OCI-LY7 (cell line): ENCODE measurements around the gene DENND1A. TPM values are rescaled to one million over a fixed set of nuclear protein-coding genes. Genes with fewer than 3 reads are reported as not detected.

Experiments used
- BruUV-seq: library from RNA; stranded (reverse); fragments of 400-500 nt; replicated peaks from 2 replicates; lab custom pipeline; 2021; lab: Mats Ljungman, UMichigan
- CTCF ChIA-PET: fragments of 300-600 bp; sonication (Branson Sonifier 250); formaldehyde crosslinking; loops from one replicate; lab custom pipeline; 2022; ENCODE audit warnings: antibody characterized with exemption; ENCODE audit not compliant: unreplicated experiment; lab: Charles Lee
- POLR2A ChIA-PET: fragments of 300-600 bp; sonication (Branson Sonifier 250); formaldehyde crosslinking; loops from one replicate; lab custom pipeline; 2022; ENCODE audit warnings: antibody characterized with exemption; lab: Charles Lee
- DNase-seq: peaks from one replicate; pipeline ENCODE4 v3.0.0-alpha.2; 2015; ENCODE audit warnings: low spot score
- H2AFZ ChIP-seq: fragments of 200-600 bp; sonication (generic), shearing (Covaris generic); 2 replicates; pipeline ENCODE4 v1.6.1; 2014; ENCODE audit warnings: mild to moderate bottlenecking, antibody characterized with exemption, low read length, moderate library complexity
- H3K27ac ChIP-seq: fragments of 200-600 bp; sonication (generic); 2 replicates; pipeline ENCODE4 v1.5.1; 2014; ENCODE audit warnings: mixed run types, low read depth, mild to moderate bottlenecking, moderate library complexity, low read length, inconsistent platforms; ENCODE audit not compliant: poor library complexity, severe bottlenecking
- H3K36me3 ChIP-seq: fragments of 200-600 bp; sonication (generic); 2 replicates; pipeline ENCODE4 v1.6.1; 2014; ENCODE audit warnings: mild to moderate bottlenecking, antibody characterized with exemption, low read length, moderate library complexity, mixed read lengths; ENCODE audit not compliant: insufficient read depth
- H3K4me1 ChIP-seq: fragments of 200-600 bp; sonication (generic); 2 replicates; pipeline ENCODE4 v1.5.1; 2014; ENCODE audit warnings: mild to moderate bottlenecking, low read length; ENCODE audit not compliant: insufficient read depth, poor library complexity, severe bottlenecking
- H3K4me2 ChIP-seq: fragments of 200-600 bp; sonication (generic); 2 replicates; pipeline ENCODE4 v1.6.1; 2014; ENCODE audit warnings: mild to moderate bottlenecking, low read length
- H3K4me3 ChIP-seq: fragments of 200-600 bp; sonication (generic); 2 replicates; pipeline ENCODE4 v1.5.1; 2014; ENCODE audit warnings: mild to moderate bottlenecking, low read depth, low read length; ENCODE audit not compliant: poor library complexity, severe bottlenecking
- H3K79me2 ChIP-seq: fragments of 200-600 bp; sonication (generic); 2 replicates; pipeline ENCODE4 v1.6.1; 2016; ENCODE audit warnings: low read depth, mild to moderate bottlenecking, low read length, moderate library complexity, mixed read lengths; ENCODE audit not compliant: insufficient read depth
- H3K9me2 ChIP-seq: fragments of 200-600 bp; sonication (generic); 2 replicates; pipeline ENCODE4 v1.6.1; 2016; ENCODE audit warnings: mild to moderate bottlenecking, low read length, mixed read lengths; ENCODE audit not compliant: insufficient read depth
- H3K9me3 ChIP-seq: fragments of 200-600 bp; sonication (generic); 2 replicates; pipeline ENCODE4 v1.6.1; 2014; ENCODE audit warnings: mild to moderate bottlenecking, mixed run types, low read length, mixed read lengths
- H4K20me1 ChIP-seq: fragments of 200-600 bp; sonication (generic); 2 replicates; pipeline ENCODE4 v1.6.1; 2014; ENCODE audit warnings: mild to moderate bottlenecking, antibody characterized with exemption, low read length, moderate library complexity, mixed read lengths; ENCODE audit not compliant: insufficient read depth
- CTCF ChIP-seq: fragments of 200-600 bp; sonication (generic); conservative IDR thresholded peaks from 2 replicates; pipeline ENCODE4 v1.5.1; 2014; ENCODE audit warnings: mild to moderate bottlenecking, antibody characterized with exemption, low read length, moderate library complexity, mixed read lengths
- EZH2phosphoT487 ChIP-seq: fragments of 200-600 bp; sonication (generic); IDR thresholded peaks from 2 replicates; pipeline ENCODE4 v1.6.1; 2018; ENCODE audit warnings: low read depth, borderline replicate concordance, mild to moderate bottlenecking, mixed run types, antibody characterized with exemption, low read length, moderate library complexity, mixed read lengths
- intact Hi-C: fragments of 100-400 bp; cut with micrococcal nuclease; formaldehyde crosslinking; loops from one replicate; pipeline ENCODE4 v1.10.0; 2022; ENCODE audit not compliant: unreplicated experiment
- total RNA-seq, 2 experiments: library from RNA; depleted of rRNA in 1 of 2; stranded (reverse); fragments of >200 nt in 1 of 2; shearing (Covaris generic) in 1 of 2; gene quantifications; 2 replicates each; pipeline ENCODE4 v1.2.3, GENCODE V29; 2014 to 2022

The DENND1A gene
- total RNA-seq, 2 experiments from 2014 or later: 17.9 to 36.3 TPM

- H3K36me3 ChIP-seq: no peaks in the 10 kb centered on the region
- H3K9me3 ChIP-seq: no peaks in the 10 kb centered on the region
- intact Hi-C loops: no loop called here
- peak overlapping the region; percentile 22 for H3K27ac ChIP-seq
- no peak overlapping the region for H3K4me3 ChIP-seq
- BruUV-seq: no TSS peak
- peak overlapping the region; percentile 63; the same call in 1 of the 2 replicates for H2AFZ ChIP-seq
- peaks cover 67% of the 10 kb centered on the region for H3K4me1 ChIP-seq
- H3K9me2 ChIP-seq: no peaks in the 10 kb centered on the region
- ChIA-PET CTCF (interaction anchor here (0.8 kb wide), 1 partner anchor 67 kb away, joined by 4 read pairs; no protein-coding TSS in a partner anchor), POLR2A (interaction anchor here (0.6 to 2.4 kb wide), 7 partner anchors 9 to 244 kb away, joined by 3 to 11 read pairs (median 4); no protein-coding TSS in a partner anchor)
- H3K79me2 ChIP-seq: no peaks in the 10 kb centered on the region
- DNase-seq: no peak
- no peaks in the 10 kb centered on the region for H4K20me1 ChIP-seq
- H3K4me2 ChIP-seq: peak overlapping the region; percentile 45
- TF ChIP-seq EZH2phosphoT487 (no peak), CTCF (no peak)
Measured at GRCh38 chr9:123335986-123336329, 594.0 kb downstream of the DENND1A start.

- DNase-seq: peak; percentile 45
- Histone ChIP-seq H2AFZ (peak overlapping the region; percentile 63; the same call in 1 of the 2 replicates), H3K4me2 (peak overlapping the region; percentile 45), H4K20me1 (no peaks in the 10 kb centered on the region), H3K4me3 (no peak overlapping the region), H3K36me3 (no peaks in the 10 kb centered on the region), H3K27ac (peak overlapping the region; percentile 22), H3K9me2 (no peaks in the 10 kb centered on the region), H3K79me2 (no peaks in the 10 kb centered on the region), H3K4me1 (peaks cover 61% of the 10 kb centered on the region), H3K9me3 (no peaks in the 10 kb centered on the region)
- TF ChIP-seq CTCF (no peak), EZH2phosphoT487 (no peak)
- no TSS peak for BruUV-seq
- ChIA-PET POLR2A (interaction anchor here (0.6 to 2.4 kb wide), 8 partner anchors 9 to 201 kb away, joined by 3 to 11 read pairs (median 5); no protein-coding TSS in a partner anchor), CTCF (interaction anchor here (0.8 kb wide), 1 partner anchor 66 kb away, joined by 4 read pairs; no protein-coding TSS in a partner anchor)
- intact Hi-C loops: no loop called here
Measured at GRCh38 chr9:123335193-123335985, 594.5 kb downstream of the DENND1A start.
